KMS-11 (cell line): ENCODE measurements around the gene SCO1.
"Not testable (repeated sequence)": the region's sequence is repeated elsewhere in the genome, so short reads cannot be mapped to it uniquely, and the experiment has no call there.

Experiments
- H2AFZ ChIP-seq: fragments of 200-600 bp; sonication (generic); 2 replicates; pipeline ENCODE4 v1.6.1; 2016; ENCODE audit warnings: antibody characterized with exemption, mixed run types, low read depth
- H3K27ac ChIP-seq: fragments of 200-600 bp; sonication (generic); 2 replicates; pipeline ENCODE4 v1.6.1; 2016; ENCODE audit warnings: mild to moderate bottlenecking, mixed run types
- H3K27me3 ChIP-seq: fragments of 200-600 bp; sonication (generic); 2 replicates; pipeline ENCODE4 v1.6.1; 2017; ENCODE audit warnings: mild to moderate bottlenecking, low read depth, mixed run types, moderate library complexity; ENCODE audit not compliant: insufficient read depth
- H3K36me3 ChIP-seq: fragments of 200-600 bp; sonication (generic); 2 replicates; pipeline ENCODE4 v1.6.1; 2017; ENCODE audit warnings: mild to moderate bottlenecking, mixed run types; ENCODE audit not compliant: insufficient read depth
- H3K4me1 ChIP-seq: fragments of 200-600 bp; sonication (generic); 2 replicates; pipeline ENCODE4 v1.6.1; 2016; ENCODE audit warnings: mild to moderate bottlenecking, low read depth, mixed run types; ENCODE audit not compliant: poor library complexity, severe bottlenecking
- H3K4me2 ChIP-seq: fragments of 200-600 bp; sonication (generic); 2 replicates; pipeline ENCODE4 v1.7.0; 2016; ENCODE audit warnings: mild to moderate bottlenecking, mixed run types
- H3K4me3 ChIP-seq: fragments of 200-600 bp; sonication (generic); IDR thresholded peaks from 2 replicates; pipeline ENCODE4 v1.6.1; 2017; ENCODE audit warnings: low read depth, low read length, mixed read lengths; ENCODE audit not compliant: insufficient read depth
- H3K79me2 ChIP-seq: fragments of 200-600 bp; sonication (generic); 2 replicates; pipeline ENCODE4 v1.6.1; 2016; ENCODE audit warnings: low read depth, mixed run types; ENCODE audit not compliant: insufficient read depth
- H3K9ac ChIP-seq: fragments of 200-600 bp; sonication (generic); 2 replicates; pipeline ENCODE4 v1.6.1; 2016; ENCODE audit warnings: mild to moderate bottlenecking, mixed run types
- H4K20me1 ChIP-seq: fragments of 200-600 bp; sonication (generic); 2 replicates; pipeline ENCODE4 v1.6.1; 2016; ENCODE audit warnings: mild to moderate bottlenecking, mixed run types; ENCODE audit not compliant: insufficient read depth
- CTCF ChIP-seq: fragments of 200-600 bp; sonication (generic); conservative IDR thresholded peaks from 2 replicates; pipeline ENCODE4 v1.6.1; 2017; ENCODE audit warnings: low read depth, mild to moderate bottlenecking, antibody characterized with exemption, low read length, moderate library complexity, mixed read lengths

SCO1 gene

GRCh38 chr17:10705727-10706126 lies 8.4 kb upstream of the SCO1 start:
- no peak for TF ChIP-seq CTCF
- no peaks in the 10 kb centered on the region for H3K79me2 ChIP-seq
- no peak overlapping the region for H3K4me2 ChIP-seq
- H3K36me3 ChIP-seq = no peaks in the 10 kb centered on the region
- H2AFZ ChIP-seq = no peak overlapping the region
- H3K4me3 ChIP-seq = no peak overlapping the region
- no peaks in the 10 kb centered on the region for H3K4me1 ChIP-seq
- no peak overlapping the region for H3K27ac ChIP-seq
- no peaks in the 10 kb centered on the region for H3K27me3 ChIP-seq
- no peaks in the 10 kb centered on the region for H4K20me1 ChIP-seq
- H3K9ac ChIP-seq = no peak overlapping the region

GRCh38 chr17:10702574-10702973 lies 5.2 kb upstream of the SCO1 start:
- H3K4me1 ChIP-seq = no peaks in the 10 kb centered on the region
- no peaks in the 10 kb centered on the region for H3K36me3 ChIP-seq
- no peak overlapping the region for H3K9ac ChIP-seq
- no peak overlapping the region for H3K27ac ChIP-seq
- no peak overlapping the region for H3K4me2 ChIP-seq
- no peaks in the 10 kb centered on the region for H3K79me2 ChIP-seq
- no peak overlapping the region for H3K4me3 ChIP-seq
- no peak overlapping the region for H2AFZ ChIP-seq
- no peak for TF ChIP-seq CTCF
- no peaks in the 10 kb centered on the region for H3K27me3 ChIP-seq
- H4K20me1 ChIP-seq = no peaks in the 10 kb centered on the region

GRCh38 chr17:10699856-10700255 lies 2.5 kb upstream of the SCO1 start:
- TF ChIP-seq CTCF = no peak
- Histone ChIP-seq H4K20me1 (no peaks in the 10 kb centered on the region), H3K36me3 (no peaks in the 10 kb centered on the region), H3K27ac (no peak overlapping the region), H3K27me3 (no peaks in the 10 kb centered on the region), H3K4me1 (no peaks in the 10 kb centered on the region), H3K4me2 (no peak overlapping the region), H3K9ac (no peak overlapping the region), H3K79me2 (no peaks in the 10 kb centered on the region), H2AFZ (no peak overlapping the region), H3K4me3 (no peak overlapping the region)

GRCh38 chr17:10698096-10698818 lies 924 bp upstream of the SCO1 start:
- H3K27me3 ChIP-seq = no peaks in the 10 kb centered on the region
- H3K27ac ChIP-seq = no peak overlapping the region
- no peaks in the 10 kb centered on the region for H3K36me3 ChIP-seq
- no peak overlapping the region for H3K9ac ChIP-seq
- peak overlapping the region; percentile 54 for H2AFZ ChIP-seq
- no peak overlapping the region for H3K4me3 ChIP-seq
- H3K4me2 ChIP-seq = no peak overlapping the region
- H4K20me1 ChIP-seq = no peaks in the 10 kb centered on the region
- TF ChIP-seq CTCF = no peak
- no peaks in the 10 kb centered on the region for H3K79me2 ChIP-seq
- H3K4me1 ChIP-seq = no peaks in the 10 kb centered on the region

GRCh38 chr17:10695875-10696407 lies 1.4 kb downstream of the SCO1 start:
- not testable (repeated sequence) for H3K4me1 ChIP-seq, H3K79me2 ChIP-seq, H2AFZ ChIP-seq, H3K27me3 ChIP-seq, H4K20me1 ChIP-seq, H3K4me3 ChIP-seq, H3K36me3 ChIP-seq, H3K27ac ChIP-seq, H3K9ac ChIP-seq, H3K4me2 ChIP-seq
